H9 (cell line): ENCODE data around the gene DMD. TPM values are rescaled to one million over a fixed set of nuclear protein-coding genes. Genes with fewer than 3 reads are reported as not detected.

ENCODE experiments used
- DNase-seq: peaks from one replicate; pipeline ENCODE4 v3.0.0-alpha.2; 2017
- H2AFZ ChIP-seq: one replicate; pipeline ENCODE4 v1.6.1; 2013; ENCODE audit warnings: mild to moderate bottlenecking, low read length, control low read depth, moderate library complexity
- H2AK5ac ChIP-seq: 2 replicates; pipeline ENCODE4 v1.6.1; 2013; ENCODE audit warnings: low read length, control low read depth, mixed read lengths; ENCODE audit not compliant: insufficient read length
- H2BK120ac ChIP-seq: one replicate; pipeline ENCODE4 v1.6.1; 2013; ENCODE audit warnings: low read depth, mild to moderate bottlenecking, low read length, control low read depth, inconsistent platforms; ENCODE audit not compliant: poor library complexity, severe bottlenecking
- H2BK12ac ChIP-seq: 2 replicates; pipeline ENCODE4 v1.6.1; 2013; ENCODE audit warnings: low read length, control low read depth, mixed read lengths, low read depth; ENCODE audit not compliant: insufficient read length
- H2BK15ac ChIP-seq: 2 replicates; pipeline ENCODE4 v1.6.1; 2013; ENCODE audit warnings: low read depth, low read length, control low read depth
- H2BK20ac ChIP-seq: one replicate; pipeline ENCODE4 v1.6.1; 2013; ENCODE audit warnings: low read depth, mild to moderate bottlenecking, low read length, control low read depth, inconsistent platforms; ENCODE audit not compliant: poor library complexity, severe bottlenecking
- H2BK5ac ChIP-seq: 2 replicates; pipeline ENCODE4 v1.6.1; 2013; ENCODE audit warnings: low read length, control low read depth, mixed read lengths; ENCODE audit not compliant: insufficient read length
- H3K14ac ChIP-seq: 2 replicates; pipeline ENCODE4 v1.6.1; 2013; ENCODE audit warnings: low read length, control low read depth; ENCODE audit not compliant: insufficient read depth
- H3K18ac ChIP-seq: 2 replicates; pipeline ENCODE4 v1.6.1; 2013; ENCODE audit warnings: low read depth, mild to moderate bottlenecking, mixed read lengths, low read length, control low read depth; ENCODE audit not compliant: insufficient read length
- H3K23ac ChIP-seq: 2 replicates; pipeline ENCODE4 v1.6.1; 2013; ENCODE audit warnings: low read length, control low read depth, mixed read lengths, low read depth; ENCODE audit not compliant: insufficient read length
- H3K23me2 ChIP-seq: 2 replicates; pipeline ENCODE4 v1.6.1; 2013; ENCODE audit warnings: low read depth, mild to moderate bottlenecking, mixed read lengths, low read length, control low read depth; ENCODE audit not compliant: insufficient read length, poor library complexity, severe bottlenecking
- H3K27ac ChIP-seq: 2 replicates; pipeline ENCODE4 v1.5.1; 2013; ENCODE audit warnings: low read length, control low read depth, mixed read lengths, low read depth; ENCODE audit not compliant: insufficient read length
- H3K27me3 ChIP-seq: 2 replicates; pipeline ENCODE4 v1.6.1; 2013; ENCODE audit warnings: low read length, control low read depth, inconsistent platforms; ENCODE audit not compliant: insufficient read depth
- H3K4ac ChIP-seq: 2 replicates; pipeline ENCODE4 v1.6.1; 2013; ENCODE audit warnings: low read depth, mild to moderate bottlenecking, control low read depth, inconsistent platforms, low read length, moderate library complexity
- H3K4me1 ChIP-seq: 2 replicates; pipeline ENCODE4 v1.6.1; 2013; ENCODE audit warnings: low read length, control low read depth, inconsistent platforms; ENCODE audit not compliant: insufficient read depth
- H3K4me2 ChIP-seq: 2 replicates; pipeline ENCODE4 v1.6.1; 2013; ENCODE audit warnings: low read length, control low read depth, mixed read lengths; ENCODE audit not compliant: insufficient read length, insufficient read depth
- H3K56ac ChIP-seq: 2 replicates; pipeline ENCODE4 v1.6.1; 2013; ENCODE audit warnings: low read depth, mild to moderate bottlenecking, mixed read lengths, low read length, control low read depth; ENCODE audit not compliant: insufficient read length
- H3K79me1 ChIP-seq: 2 replicates; pipeline ENCODE4 v1.6.1; 2013; ENCODE audit warnings: low read depth, mild to moderate bottlenecking, moderate library complexity, low read length, control low read depth, inconsistent platforms; ENCODE audit not compliant: insufficient read depth, poor library complexity, severe bottlenecking
- H3K79me2 ChIP-seq: 2 replicates; pipeline ENCODE4 v1.6.1; 2013; ENCODE audit warnings: low read length, control low read depth, inconsistent platforms; ENCODE audit not compliant: insufficient read depth
- H3K9ac ChIP-seq: 2 replicates; pipeline ENCODE4 v1.6.1; 2013; ENCODE audit warnings: low read length, control low read depth, mixed read lengths; ENCODE audit not compliant: insufficient read length; ENCODE audit errors: extremely low read depth
- H3K9me3 ChIP-seq: one replicate; pipeline ENCODE4 v1.6.1; 2013; ENCODE audit warnings: low read depth, low read length, inconsistent platforms; ENCODE audit not compliant: control insufficient read depth
- H3T11ph ChIP-seq: one replicate; pipeline ENCODE4 v1.6.1; 2013; ENCODE audit warnings: mild to moderate bottlenecking, low read length, control low read depth, inconsistent platforms
- H4K20me1 ChIP-seq: one replicate; pipeline ENCODE4 v1.6.1; 2013; ENCODE audit not compliant: control insufficient read depth, insufficient read length, insufficient read depth
- H4K5ac ChIP-seq: 2 replicates; pipeline ENCODE4 v1.6.1; 2013; ENCODE audit warnings: low read depth, mild to moderate bottlenecking, mixed read lengths, low read length, control low read depth; ENCODE audit not compliant: insufficient read length
- H4K8ac ChIP-seq: replicated peaks from 2 replicates; pipeline ENCODE4 v1.6.1; 2013; ENCODE audit warnings: low read length, control low read depth, mixed read lengths, low read depth; ENCODE audit not compliant: insufficient read length
- H4K91ac ChIP-seq: 2 replicates; pipeline ENCODE4 v1.6.1; 2013; ENCODE audit warnings: low read depth, mild to moderate bottlenecking, moderate library complexity, mixed read lengths, low read length, control low read depth; ENCODE audit not compliant: insufficient read length
- H3K27ac Mint-ChIP-seq, 3 experiments: 2 replicates in 2 of 3; 3 replicates in 1 of 3; pipeline ENCODE4 v1.8.0; 2020 to 2021; ENCODE audit warnings: mixed read lengths in 3 of 3, mild to moderate bottlenecking in 1 of 3, moderate library complexity in 1 of 3
- H3K27me3 Mint-ChIP-seq: 2 replicates; pipeline ENCODE4 v1.8.0; 2021; ENCODE audit warnings: low read depth, mild to moderate bottlenecking, moderate library complexity, mixed read lengths
- H3K36me3 Mint-ChIP-seq, 3 experiments: 2 replicates in 2 of 3; 3 replicates in 1 of 3; pipeline ENCODE4 v1.8.0; 2020 to 2021; ENCODE audit warnings: low read depth in 3 of 3, mixed read lengths in 3 of 3; ENCODE audit not compliant: insufficient read depth in 1 of 3
- H3K4me1 Mint-ChIP-seq, 2 experiments: 2 replicates each; pipeline ENCODE4 v1.8.0; 2020; ENCODE audit warnings: mixed read lengths in 2 of 2
- H3K4me3 Mint-ChIP-seq, 2 experiments: 2 replicates in 1 of 2; 3 replicates in 1 of 2; pipeline ENCODE4 v1.8.0; 2020 to 2021; ENCODE audit warnings: mild to moderate bottlenecking in 2 of 2, mixed read lengths in 2 of 2, moderate library complexity in 1 of 2
- H3K9me3 Mint-ChIP-seq, 2 experiments: 2 replicates in 1 of 2; 3 replicates in 1 of 2; pipeline ENCODE4 v1.8.0; 2020; ENCODE audit warnings: mild to moderate bottlenecking in 2 of 2, mixed read lengths in 2 of 2, moderate library complexity in 1 of 2
- CTCF ChIP-seq: fragments of 200-600 bp; sonication (generic); conservative IDR thresholded peaks from 3 replicates; pipeline ENCODE4 v1.8.0; 2021; ENCODE audit warnings: antibody characterized with exemption, mild to moderate bottlenecking
- WGBS: extraction: QIAGEN DNeasy Blood & Tissue Kit; methylation state at CpG from one replicate; pipeline ENCODE4 v1.1.7; 2013; ENCODE audit warnings: missing lambda C conversion rate, low lambda C conversion rate, mixed read lengths; ENCODE audit not compliant: insufficient read length; ENCODE audit errors: extremely low coverage; 5-methylcytosine and 5-hydroxymethylcytosine counted together
- total RNA-seq: library from RNA; stranded (reverse); gene quantifications from 2 replicates; pipeline ENCODE4 v1.2.1, GENCODE V29; 2021

DMD gene
- total RNA-seq, 1 experiment from 2014 or later = 3.8 TPM

- no peak overlapping the region for H2BK12ac ChIP-seq
- Mint-ChIP-seq H3K4me3 (no peak overlapping the region), H3K27me3 (no peaks in the 10 kb centered on the region), H3K9me3 (peaks cover 39 to 60% of the 10 kb centered on the region in 2 experiments), H3K27ac (no peak overlapping the region), H3K36me3 (peaks cover 0 to 4% (median 1%) of the 10 kb centered on the region in 3 experiments; a peak in 4 of 7 replicates), H3K4me1 (peaks cover 16 to 21% of the 10 kb centered on the region in 2 experiments)
- no peak for DNase-seq
- H3K23ac ChIP-seq = no peak overlapping the region
- no peak overlapping the region for H3K4me2 ChIP-seq
- H4K8ac ChIP-seq = no peak overlapping the region
- no peaks in the 10 kb centered on the region for H4K20me1 ChIP-seq
- H4K5ac ChIP-seq = no peak overlapping the region
- H4K91ac ChIP-seq = no peak overlapping the region
- no peak overlapping the region for H3K18ac ChIP-seq
- H2BK15ac ChIP-seq = no peak overlapping the region
- no peak overlapping the region for H3K14ac ChIP-seq
- H3K79me1 ChIP-seq = no peaks in the 10 kb centered on the region
- no peak overlapping the region for H3K4ac ChIP-seq
- no peak overlapping the region for H3T11ph ChIP-seq
- H3K9me3 ChIP-seq = no peaks in the 10 kb centered on the region
- no peak overlapping the region for H3K9ac ChIP-seq
- no peak overlapping the region for H3K27ac ChIP-seq
- H2BK120ac ChIP-seq = no peak overlapping the region
- no peak overlapping the region for H2AFZ ChIP-seq
- no peaks in the 10 kb centered on the region for H3K27me3 ChIP-seq
- no peak for TF ChIP-seq CTCF
- H3K79me2 ChIP-seq = no peaks in the 10 kb centered on the region
- H2AK5ac ChIP-seq = no peak overlapping the region
- H2BK5ac ChIP-seq = no peak overlapping the region
- no peak overlapping the region for H3K56ac ChIP-seq
- no peaks in the 10 kb centered on the region for H3K23me2 ChIP-seq
- H3K4me1 ChIP-seq = no peaks in the 10 kb centered on the region; the same call in 1 of the 2 replicates
- no CpG with 5 or more reads among the region's 4 CpGs for WGBS
- H2BK20ac ChIP-seq = no peak overlapping the region
These were observed 1892.5 kb downstream of the DMD start for GRCh38 chrX:31318866-31319265.
